LoVo (cell line): ENCODE results near the gene TWNK.

Experiments
- DNase-seq: peaks from one replicate; pipeline ENCODE4 v3.0.0-alpha.2; 2016; ENCODE audit warnings: low spot score

TWNK gene

GRCh38 chr10:101011517-101012423 is 24.4 kb downstream of the TWNK start:
- DNase-seq: no peak

GRCh38 chr10:101012525-101013364 is 25.4 kb downstream of the TWNK start:
- peak; percentile 89 for DNase-seq

- no peak for DNase-seq
These were observed 26.1 kb downstream of the TWNK start for GRCh38 chr10:101013365-101013825.

GRCh38 chr10:101014230-101014884 is 27.0 kb downstream of the TWNK start:
- DNase-seq: peak; percentile 57

GRCh38 chr10:101014966-101015581 is 27.7 kb downstream of the TWNK start:
- no peak for DNase-seq

GRCh38 chr10:101015582-101015973 is 28.2 kb downstream of the TWNK start:
- DNase-seq: no peak

GRCh38 chr10:101016814-101017213 is 29.5 kb downstream of the TWNK start:
- DNase-seq: no peak

GRCh38 chr10:101018118-101018599 is 30.8 kb downstream of the TWNK start:
- DNase-seq: no peak

- DNase-seq: peak; percentile 46
These were observed 31.5 kb downstream of the TWNK start for GRCh38 chr10:101018600-101019439.

- no peak for DNase-seq
These were observed 32.0 kb downstream of the TWNK start for GRCh38 chr10:101019440-101019703.

- DNase-seq: no peak
These were observed 33.2 kb downstream of the TWNK start for GRCh38 chr10:101020427-101021075.

GRCh38 chr10:101021239-101021638 is 33.9 kb downstream of the TWNK start:
- no peak for DNase-seq

GRCh38 chr10:101021692-101022251 is 34.4 kb downstream of the TWNK start:
- DNase-seq: no peak

GRCh38 chr10:101022967-101023705 is 35.8 kb downstream of the TWNK start:
- DNase-seq: no peak

- no peak for DNase-seq
These were observed 39.9 kb downstream of the TWNK start for GRCh38 chr10:101027106-101027720.

- DNase-seq: no peak
These were observed 41.3 kb downstream of the TWNK start for GRCh38 chr10:101028446-101029337.

- DNase-seq: no peak
These were observed 42.4 kb downstream of the TWNK start for GRCh38 chr10:101029520-101030295.
